Duodenal mucosa (tissue), 2 donors: Measurements from ENCODE around the gene TBC1D5.

Source experiments
- H3K27ac ChIP-seq: one replicate; pipeline ENCODE4 v1.7.0; 2013; ENCODE audit warnings: low read depth, low read length
- H3K27me3 ChIP-seq, 2 donors: one replicate each; pipeline ENCODE4 v1.7.0; 2013; ENCODE audit warnings: low read length in 2 of 2, control low read depth in 1 of 2; ENCODE audit not compliant: insufficient read depth in 2 of 2, control insufficient read depth in 1 of 2
- H3K36me3 ChIP-seq, 2 donors: one replicate each; pipeline ENCODE4 v1.7.0; 2013; ENCODE audit warnings: low read length in 2 of 2, control low read depth in 1 of 2; ENCODE audit not compliant: insufficient read depth in 2 of 2, control insufficient read depth in 1 of 2
- H3K4me1 ChIP-seq, 2 donors: one replicate each; pipeline ENCODE4 v1.7.0; 2013; ENCODE audit warnings: low read length in 2 of 2, control low read depth in 1 of 2; ENCODE audit not compliant: insufficient read depth in 2 of 2, control insufficient read depth in 1 of 2
- H3K4me3 ChIP-seq, 2 donors: one replicate each; pipeline ENCODE4 v1.7.0; 2013; ENCODE audit warnings: low read length in 2 of 2, low read depth in 1 of 2
- H3K9ac ChIP-seq, 2 donors: one replicate each; pipeline ENCODE4 v1.7.0; 2013; ENCODE audit warnings: low read length in 2 of 2, low read depth in 1 of 2
- H3K9me3 ChIP-seq, 2 donors: one replicate each; pipeline ENCODE4 v1.7.0; 2013; ENCODE audit warnings: low read length in 2 of 2, control low read depth in 1 of 2; ENCODE audit not compliant: control insufficient read depth in 1 of 2

TBC1D5 gene

GRCh38 chr3:17390785-17391184, 351.6 kb downstream of the TBC1D5 start:
- H3K27me3 ChIP-seq, result no peaks in the 10 kb centered on the region
- H3K9ac ChIP-seq, result no peak overlapping the region
- H3K9me3 ChIP-seq, result no peaks in the 10 kb centered on the region
- peaks cover 0 to 4% of the 10 kb centered on the region in 2 donors for H3K36me3 ChIP-seq
- no peak overlapping the region for H3K27ac ChIP-seq
- no peaks in the 10 kb centered on the region for H3K4me1 ChIP-seq
- no peak overlapping the region for H3K4me3 ChIP-seq

- no peak overlapping the region for H3K4me3 ChIP-seq
- H3K9me3 ChIP-seq, result no peaks in the 10 kb centered on the region
- H3K9ac ChIP-seq, result no peak overlapping the region
- no peak overlapping the region for H3K27ac ChIP-seq
- peaks cover 0 to 10% of the 10 kb centered on the region in 2 donors for H3K4me1 ChIP-seq
- no peaks in the 10 kb centered on the region for H3K27me3 ChIP-seq
- peaks cover 0 to 4% of the 10 kb centered on the region in 2 donors for H3K36me3 ChIP-seq
Observed at GRCh38 chr3:17387108-17387507, 355.3 kb downstream of the TBC1D5 start.

- Histone ChIP-seq H3K9me3 (no peaks in the 10 kb centered on the region), H3K27me3 (no peaks in the 10 kb centered on the region), H3K9ac (no peak overlapping the region), H3K4me3 (no peak overlapping the region), H3K27ac (no peak overlapping the region), H3K36me3 (peaks cover 0 to 4% of the 10 kb centered on the region in 2 donors), H3K4me1 (peaks cover 0 to 10% of the 10 kb centered on the region in 2 donors)
Observed at GRCh38 chr3:17386432-17386831, 356.0 kb downstream of the TBC1D5 start.

- Histone ChIP-seq H3K27me3 (no peaks in the 10 kb centered on the region), H3K36me3 (peaks cover 0 to 4% of the 10 kb centered on the region in 2 donors), H3K9ac (no peak overlapping the region), H3K4me3 (no peak overlapping the region), H3K4me1 (peaks cover 0 to 22% of the 10 kb centered on the region in 2 donors), H3K9me3 (no peaks in the 10 kb centered on the region), H3K27ac (no peak overlapping the region)
Observed at GRCh38 chr3:17384567-17385296, 357.7 kb downstream of the TBC1D5 start.

- Histone ChIP-seq H3K9me3 (no peaks in the 10 kb centered on the region), H3K4me1 (no peaks in the 10 kb centered on the region), H3K9ac (no peak overlapping the region), H3K27me3 (no peaks in the 10 kb centered on the region), H3K36me3 (peaks cover 0 to 3% of the 10 kb centered on the region in 2 donors), H3K27ac (no peak overlapping the region), H3K4me3 (no peak overlapping the region)
Observed at GRCh38 chr3:17373304-17373703, 369.1 kb downstream of the TBC1D5 start.

- no peak overlapping the region for H3K27ac ChIP-seq
- no peak overlapping the region for H3K9ac ChIP-seq
- no peaks in the 10 kb centered on the region for H3K4me1 ChIP-seq
- no peaks in the 10 kb centered on the region for H3K9me3 ChIP-seq
- H3K4me3 ChIP-seq, result no peak overlapping the region
- no peaks in the 10 kb centered on the region for H3K27me3 ChIP-seq
- peaks cover 0 to 3% of the 10 kb centered on the region in 2 donors for H3K36me3 ChIP-seq
Observed at GRCh38 chr3:17372362-17373210, 369.8 kb downstream of the TBC1D5 start.

- no peak overlapping the region for H3K27ac ChIP-seq
- no peaks in the 10 kb centered on the region for H3K4me1 ChIP-seq
- no peak overlapping the region for H3K9ac ChIP-seq
- H3K36me3 ChIP-seq, result peaks cover 0 to 3% of the 10 kb centered on the region in 2 donors
- no peaks in the 10 kb centered on the region for H3K27me3 ChIP-seq
- no peak overlapping the region for H3K4me3 ChIP-seq
- no peaks in the 10 kb centered on the region for H3K9me3 ChIP-seq
Observed at GRCh38 chr3:17369973-17370372, 372.5 kb downstream of the TBC1D5 start.

- H3K4me3 ChIP-seq, result no peak overlapping the region
- peaks cover 0 to 3% of the 10 kb centered on the region in 2 donors for H3K36me3 ChIP-seq
Observed at GRCh38 chr3:17367171-17367570, 375.3 kb downstream of the TBC1D5 start.

GRCh38 chr3:17360991-17361390, 381.4 kb downstream of the TBC1D5 start:
- H3K9me3 ChIP-seq, result no peaks in the 10 kb centered on the region
- no peak overlapping the region for H3K27ac ChIP-seq
- no peaks in the 10 kb centered on the region for H3K4me1 ChIP-seq
- no peaks in the 10 kb centered on the region for H3K36me3 ChIP-seq
- H3K4me3 ChIP-seq, result no peak overlapping the region
- H3K9ac ChIP-seq, result no peak overlapping the region
- H3K27me3 ChIP-seq, result no peaks in the 10 kb centered on the region

More at GRCh38 chr3:17367171-17367570, 375.3 kb downstream of the TBC1D5 start:
- H3K4me1 ChIP-seq, result no peaks in the 10 kb centered on the region
- H3K9me3 ChIP-seq, result no peaks in the 10 kb centered on the region
- no peak overlapping the region for H3K9ac ChIP-seq
- H3K27ac ChIP-seq, result no peak overlapping the region
- no peaks in the 10 kb centered on the region for H3K27me3 ChIP-seq

- H3K27ac ChIP-seq, result no peak overlapping the region
- H3K27me3 ChIP-seq, result no peaks in the 10 kb centered on the region
- H3K9me3 ChIP-seq, result no peaks in the 10 kb centered on the region
- no peaks in the 10 kb centered on the region for H3K36me3 ChIP-seq
- no peak overlapping the region for H3K4me3 ChIP-seq
- no peak overlapping the region for H3K9ac ChIP-seq
- no peaks in the 10 kb centered on the region for H3K4me1 ChIP-seq
Observed at GRCh38 chr3:17359911-17360310, 382.5 kb downstream of the TBC1D5 start.
